Measurements from ENCODE around the gene FAR2. TPM values are rescaled to one million over a fixed set of nuclear protein-coding genes. Genes with fewer than 3 reads are reported as not detected.

Gene FAR2
- total and polyA plus RNA-seq, 2 of the 13 experiments (the other 11 are each of a cell fraction or from before 2014, with no cell fraction given) = not detected

GRCh38 chr12:29133181-29133580 is 15.9 kb upstream of the FAR2 start:
- H3K9me3 ChIP-seq (ENCODE audit: low read length) = no peaks in the 10 kb centered on the region
- in situ Hi-C loops (cut with HindIII; ENCODE audit: extremely low pct_ligation_motif_present, low pct_unique_long_range_greater_than_20kb) (no loop called here), intact Hi-C loops (cut with micrococcal nuclease; ENCODE audit: unreplicated experiment) (no loop called here)
- H4K20me1 ChIP-seq (ENCODE audit: insufficient read depth, low read length) = no peaks in the 10 kb centered on the region
- no peaks in the 10 kb centered on the region for H3K27me3 ChIP-seq (ENCODE audit: control insufficient read depth in 1 of 2, insufficient read depth in 2 of 2, low read length in 2 of 2)
- no peak overlapping the region for H2AFZ ChIP-seq (ENCODE audit: low read length)
- H3K4me1 ChIP-seq (ENCODE audit: insufficient read depth, low read length) = no peaks in the 10 kb centered on the region
- WGBS (ENCODE audit: low lambda C conversion rate) = 0% methylated on average over 2 of the region's 2 CpGs
- no peaks in the 10 kb centered on the region for H3K36me3 ChIP-seq (replicated peaks in 1 of 2; ENCODE audit: control insufficient read depth in 1 of 2, insufficient read depth in 2 of 2, low read length in 2 of 2)
- H3K79me2 ChIP-seq (ENCODE audit: insufficient read depth, low read length) = no peaks in the 10 kb centered on the region
- TF ChIP-seq SALL2 (CRISPR knock-in tag; IDR thresholded peaks at IDR 0.05) (no peak), MLLT10 (CRISPR knock-in tag; IDR thresholded peaks at IDR 0.05) (no peak), PTBP1 (IDR thresholded peaks at IDR 0.05; ENCODE audit: low read depth, low read length, poor library complexity, severe bottlenecking) (no peak), AKAP8 (CRISPR knock-in tag; IDR thresholded peaks at IDR 0.05) (no peak), POLR2AphosphoS5 (IDR thresholded peaks at IDR 0.05; ENCODE audit: low read depth, low read length) (no peak), NFATC3 (CRISPR knock-in tag; IDR thresholded peaks at IDR 0.05) (no peak), KDM5A (IDR thresholded peaks at IDR 0.05; ENCODE audit: borderline replicate concordance, low read length) (no peak), HES4 (CRISPR knock-in tag; IDR thresholded peaks at IDR 0.05; ENCODE audit: borderline replicate concordance) (no peak), ZNF772 (CRISPR knock-in tag; IDR thresholded peaks at IDR 0.05) (no peak), ELF3 (CRISPR knock-in tag; IDR thresholded peaks at IDR 0.05) (no peak), PHF8 (CRISPR knock-in tag; IDR thresholded peaks at IDR 0.05) (no peak), FOXP4 (CRISPR knock-in tag; IDR thresholded peaks at IDR 0.05) (no peak), CBX2 (IDR thresholded peaks at IDR 0.05; ENCODE audit: low read depth, low read length) (no peak), CBX2 (CRISPR knock-in tag; IDR thresholded peaks at IDR 0.05; ENCODE audit: low read depth) (no peak), ZFP90 (CRISPR knock-in tag; IDR thresholded peaks at IDR 0.05; ENCODE audit: borderline replicate concordance) (no peak)
- no peak overlapping the region for H3K9ac ChIP-seq (ENCODE audit: insufficient read depth, low read depth, low read length)
- CTCF ChIA-PET (ENCODE audit: low intra/inter-chr PET ratio, low total read pairs) = no interaction called here
- FAIRE-seq (no peak), ATAC-seq (no peak), DNase-seq (ENCODE audit: low spot score) (no peak)
- H3K4me2 ChIP-seq (ENCODE audit: low read depth, low read length) = no peak overlapping the region
- H3K4me3 ChIP-seq (replicated peaks in 1 of 3; ENCODE audit: insufficient read depth in 1 of 3, low read depth in 2 of 3, low read length in 3 of 3) = no peak overlapping the region
- H3K27ac ChIP-seq (ENCODE audit: extremely low read length, insufficient read depth, low read length) = no peak overlapping the region
- no TSS peak for BruUV-seq (replicated peaks)
- POLR2A ChIA-PET = no interaction called here
